Adrenal gland (tissue), 12 donors: Measurements from ENCODE around the gene ZNF740. TPM values are rescaled to one million over a fixed set of nuclear protein-coding genes. Genes with fewer than 3 reads are reported as not detected.

Source experiments
- DNase-seq, 7 donors: peaks; one replicate each; pipeline ENCODE4 v3.0.0-alpha.2; 2019 to 2020
- H3K27ac ChIP-seq, 5 donors: fragments of 200-600 bp; sonication (generic) in 4 of 5; 1 replicate in 3 of 5; 2 replicates in 2 of 5; pipeline versions ENCODE4 v1.5.1 to v1.8.0; 2016 to 2020; ENCODE audit warnings: mild to moderate bottlenecking in 1 of 5
- H3K27me3 ChIP-seq: fragments of 200-600 bp; 2 replicates; pipeline ENCODE4 v1.8.0; 2021
- H3K36me3 ChIP-seq, 2 donors: fragments of 200-600 bp; replicated peaks in 1 of 2; 1 replicate in 1 of 2; 2 replicates in 1 of 2; pipeline versions ENCODE4 v1.5.1 to v1.8.0; 2018 to 2022
- H3K4me1 ChIP-seq, 2 donors: fragments of 200-600 bp; replicated peaks in 1 of 2; 1 replicate in 1 of 2; 2 replicates in 1 of 2; pipeline versions ENCODE4 v1.5.1 to v1.8.0; 2018 to 2021
- H3K4me3 ChIP-seq, 4 donors: fragments of 200-600 bp; sonication (generic) in 3 of 4; one replicate each; pipeline ENCODE4 v1.5.1; 2016 to 2018
- H3K9me3 ChIP-seq, 3 donors: fragments of 200-600 bp; sonication (generic) in 1 of 3; replicated peaks in 1 of 3; 1 replicate in 2 of 3; 2 replicates in 1 of 3; pipeline versions ENCODE4 v1.5.1 to v1.8.0; 2016 to 2021
- POLR2A ChIP-seq, 2 donors: fragments of 450-650 bp; IDR thresholded peaks; one replicate each; pipeline ENCODE4 v1.6.1; 2017; ENCODE audit warnings: antibody characterized with exemption in 2 of 2, mild to moderate bottlenecking in 2 of 2, moderate library complexity in 1 of 2
- WGBS, 4 donors: extraction: QIAGEN DNeasy Blood & Tissue Kit in 2 of 4; methylation state at CpG; one replicate each; pipeline versions ENCODE4 v1.1.5 to v1.1.7; 2013 to 2017; 5-methylcytosine and 5-hydroxymethylcytosine counted together
- intact Hi-C, 2 donors: fragments of 100-400 bp; cut with DNase I; formaldehyde crosslinking; loops; one replicate each; pipeline versions ENCODE4 v1.14.1 to v1.15.0; 2022 to 2023
- polyA plus RNA-seq, 3 donors: library from polyadenylated mRNA; stranded (reverse); fragments of 200-250 nt in 2 of 3; fragments of 350-450 nt in 1 of 3; fragmentation: Illumina TruSeq in 1 of 3; extraction: RNeasy Lipid Tissue Mini Kit (QIAGEN cat#74804) in 1 of 3; gene quantifications; one replicate each; pipeline ENCODE4 v1.2.3, GENCODE V29; 2013 to 2014
- small RNA-seq, 2 donors: library from RNA; depleted of rRNA; stranded (forward); fragments of <200 nt; gene quantifications; one replicate each; pipeline ENCODE3, GENCODE V24; 2016
- total RNA-seq, 9 donors: library from RNA; depleted of rRNA in 4 of 9; stranded (reverse); fragments of >200 nt in 4 of 9; fragments of 120-200 nt in 1 of 9; fragmentation: NEBNext Ultra II Directional in 1 of 9; extraction: Animal tissue kit (Norgen Biotek cat#: 25700) in 1 of 9; gene quantifications; one replicate each; pipeline versions ENCODE4 v1.1.0 to v1.2.4, GENCODE V29; 2013 to 2023
- TF ChIP-seq, protein P1 (sequence below), 6 experiments: fragments of 450-650 bp in 4 of 6; fragments of 200-600 bp in 2 of 6; sonication (generic) in 1 of 6; IDR thresholded peaks; 1 replicate in 5 of 6; 2 replicates in 1 of 6; pipeline versions ENCODE4 v1.5.1 to v1.8.0; 2016 to 2021; ENCODE audit warnings: antibody characterized with exemption in 6 of 6, mild to moderate bottlenecking in 2 of 6, moderate library complexity in 1 of 6
- donor health status: healthy with polysubstance abuse.
- donor health status: Bipolar disorder and iron deficiency.
- donor health status: DM: yes; HTN: yes; CAD: no.
- donor health status: DM: no; HTN: no; CAD: no.
- donor health status: DM: no; HTN: no; CAD: no.
- donor health status: DM: yes; HTN: yes; CAD: no.

The ZNF740 gene
- total and polyA plus RNA-seq, 12 donors, result 6.6 to 61.0 (median 14.0) TPM

DNA sequence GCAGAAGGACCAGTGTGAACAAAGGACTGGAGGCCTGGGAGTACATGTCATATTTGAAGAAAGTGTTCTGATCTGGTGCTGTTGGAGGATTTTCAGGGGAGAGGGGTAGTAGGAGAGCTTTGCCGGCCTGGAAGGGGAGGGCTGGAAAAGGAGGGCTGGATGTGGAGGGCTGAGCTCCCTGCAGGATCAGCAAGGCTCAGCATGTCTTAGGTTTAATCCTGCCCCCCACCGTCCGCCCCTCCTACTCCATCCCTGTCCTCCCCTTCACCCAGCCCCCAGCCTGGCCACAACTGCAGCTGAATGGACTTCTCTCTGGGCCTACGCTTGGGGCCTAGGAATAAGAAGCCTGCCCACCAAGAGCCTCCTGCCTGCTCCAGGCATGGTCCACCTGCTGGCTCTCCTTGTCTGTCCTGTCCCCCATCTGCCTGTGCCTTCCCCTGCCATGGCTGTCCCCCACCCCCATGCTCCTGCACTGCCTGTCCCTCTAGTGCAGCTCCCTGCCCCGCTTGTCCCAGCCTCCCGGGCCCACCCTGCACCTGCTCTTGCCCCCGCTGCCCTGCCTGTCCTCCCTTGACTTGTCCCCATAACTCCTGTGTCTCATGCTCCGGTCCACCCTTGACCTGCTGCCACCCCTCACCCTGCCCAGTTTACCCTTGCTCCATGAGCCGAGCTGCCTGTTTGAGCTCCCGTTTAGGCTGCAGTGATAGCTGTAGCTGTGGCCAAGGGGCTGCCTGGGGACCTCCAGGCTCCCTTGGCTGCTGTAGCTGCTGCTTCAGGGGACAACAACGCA, 61.3 kb downstream of the ZNF740 start:
- WGBS, 4 donors, result 69 to 77% (median 75%) methylated on average over 8 to 11 of the region's 11 CpGs
- Histone ChIP-seq H3K36me3 (no peaks in the 10 kb centered on the region), H3K27ac (no peak overlapping the region), H3K9me3 (no peaks in the 10 kb centered on the region), H3K4me1 (no peaks in the 10 kb centered on the region), H3K4me3 (no peak overlapping the region), H3K27me3 (no peaks in the 10 kb centered on the region)
- intact Hi-C loops, result no loop called here
- DNase-seq, result no peak
- TF ChIP-seq POLR2A (IDR thresholded peaks at IDR 0.05), result no peak

DNA sequence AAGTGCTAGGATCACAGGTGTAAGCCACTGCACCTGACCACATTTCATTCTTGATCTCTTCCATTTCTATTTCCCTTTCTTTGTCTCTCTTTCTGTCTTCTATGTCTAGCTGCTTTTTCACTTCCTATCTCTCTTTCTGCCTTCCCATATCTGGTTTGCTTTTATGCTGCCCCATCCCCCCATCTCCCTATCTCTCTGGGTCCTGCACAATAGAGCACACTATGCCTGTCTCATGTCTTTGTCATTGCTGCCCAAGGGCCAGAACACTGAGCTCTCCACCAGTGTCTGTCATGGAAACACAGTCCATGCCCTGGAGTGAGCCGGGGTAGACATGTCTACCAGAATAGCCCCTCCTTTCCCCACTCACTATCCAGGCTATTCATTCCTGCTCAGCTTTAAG, 63.8 kb downstream of the ZNF740 start:
- WGBS, 4 donors, result 55 to 74% (median 66%) methylated on average over 1 of the region's 1 CpG

More for the DNA sequence above, 63.8 kb downstream of the ZNF740 start:
- no peaks in the 10 kb centered on the region for H3K27me3 ChIP-seq
- H3K36me3 ChIP-seq, result no peaks in the 10 kb centered on the region
- no peak for DNase-seq
- no peak overlapping the region for H3K4me3 ChIP-seq
- no peak for TF ChIP-seq POLR2A (IDR thresholded peaks at IDR 0.05)
- TF ChIP-seq, protein P1, sequence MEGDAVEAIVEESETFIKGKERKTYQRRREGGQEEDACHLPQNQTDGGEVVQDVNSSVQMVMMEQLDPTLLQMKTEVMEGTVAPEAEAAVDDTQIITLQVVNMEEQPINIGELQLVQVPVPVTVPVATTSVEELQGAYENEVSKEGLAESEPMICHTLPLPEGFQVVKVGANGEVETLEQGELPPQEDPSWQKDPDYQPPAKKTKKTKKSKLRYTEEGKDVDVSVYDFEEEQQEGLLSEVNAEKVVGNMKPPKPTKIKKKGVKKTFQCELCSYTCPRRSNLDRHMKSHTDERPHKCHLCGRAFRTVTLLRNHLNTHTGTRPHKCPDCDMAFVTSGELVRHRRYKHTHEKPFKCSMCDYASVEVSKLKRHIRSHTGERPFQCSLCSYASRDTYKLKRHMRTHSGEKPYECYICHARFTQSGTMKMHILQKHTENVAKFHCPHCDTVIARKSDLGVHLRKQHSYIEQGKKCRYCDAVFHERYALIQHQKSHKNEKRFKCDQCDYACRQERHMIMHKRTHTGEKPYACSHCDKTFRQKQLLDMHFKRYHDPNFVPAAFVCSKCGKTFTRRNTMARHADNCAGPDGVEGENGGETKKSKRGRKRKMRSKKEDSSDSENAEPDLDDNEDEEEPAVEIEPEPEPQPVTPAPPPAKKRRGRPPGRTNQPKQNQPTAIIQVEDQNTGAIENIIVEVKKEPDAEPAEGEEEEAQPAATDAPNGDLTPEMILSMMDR (IDR thresholded peaks at IDR 0.05), result no peak
- H3K9me3 ChIP-seq, result no peaks in the 10 kb centered on the region
- intact Hi-C loops, result no loop called here
- H3K27ac ChIP-seq, result no peak overlapping the region
- no peaks in the 10 kb centered on the region for H3K4me1 ChIP-seq

Small RNA genes within 50 kb of the gene (small RNA-seq; reads per million reads assigned to genes)
- 0 reads per million in 2 donors for gene HIGD1AP1
- gene RNU6-333P, result 0 reads per million in 2 donors

Other genes starting within 250 kb of the ZNF740 start
- gene KRT18, start 231.6 kb upstream of the ZNF740 start, total RNA-seq, result 100 to 1,000 TPM in 1 of 9 donors, 10 to 100 TPM in 8; 16.0 to 136 (median 36.3) TPM
- 100 to 1,000 TPM in 1 of 3 donors, 10 to 100 TPM in 2; 26.2 to 121 (median 43.9) TPM for gene KRT18, start 231.6 kb upstream of the ZNF740 start, polyA plus RNA-seq
- gene EIF4B, start 174.3 kb upstream of the ZNF740 start, total RNA-seq, result 100 to 1,000 TPM; 324 to 800 (median 571) TPM
- gene EIF4B, start 174.3 kb upstream of the ZNF740 start, polyA plus RNA-seq, result 100 to 1,000 TPM in 2 of 3 donors, 10 to 100 TPM in 1; 77.1 to 282 (median 138) TPM
- 100 to 1,000 TPM in 7 of 9 donors, 10 to 100 TPM in 2; 21.8 to 268 (median 171) TPM for gene TNS2, start 130.7 kb upstream of the ZNF740 start, total RNA-seq
- gene TNS2, start 130.7 kb upstream of the ZNF740 start, polyA plus RNA-seq, result 1,000 to 10,000 TPM in 1 of 3 donors, 100 to 1,000 TPM in 1, 10 to 100 TPM in 1; 36.8 to 1,019 (median 396) TPM
- gene SPRYD3, start 101.3 kb upstream of the ZNF740 start, total RNA-seq, result 10 to 100 TPM; 28.9 to 74.6 (median 45.0) TPM
- gene SPRYD3, start 101.3 kb upstream of the ZNF740 start, polyA plus RNA-seq, result 10 to 100 TPM; 16.4 to 52.8 (median 29.0) TPM
- 100 to 1,000 TPM in 6 of 9 donors, 10 to 100 TPM in 3; 12.9 to 559 (median 131) TPM for gene IGFBP6, start 83.1 kb upstream of the ZNF740 start, total RNA-seq
- gene IGFBP6, start 83.1 kb upstream of the ZNF740 start, polyA plus RNA-seq, result 100 to 1,000 TPM in 2 of 3 donors, 10 to 100 TPM in 1; 26.4 to 478 (median 337) TPM
- under 1 TPM in 1 of 9 donors, not detected in 8; 0.79 TPM for gene SOAT2, start 77.2 kb upstream of the ZNF740 start, total RNA-seq
- under 1 TPM in 2 of 3 donors, not detected in 1; 0.34 to 0.48 TPM for gene SOAT2, start 77.2 kb upstream of the ZNF740 start, polyA plus RNA-seq
- 10 to 100 TPM in 7 of 9 donors, 1 to 10 TPM in 2; 2.3 to 43.4 (median 19.8) TPM for gene CSAD, start 203 bp downstream of the ZNF740 start, total RNA-seq
- 100 to 1,000 TPM in 2 of 3 donors, 10 to 100 TPM in 1; 10.9 to 140 (median 100) TPM for gene CSAD, start 203 bp downstream of the ZNF740 start, polyA plus RNA-seq
- 1 to 10 TPM in 8 of 9 donors, under 1 TPM in 1; 0.33 to 7.4 (median 4.0) TPM for gene ITGB7, start 26.5 kb downstream of the ZNF740 start, total RNA-seq
- 1 to 10 TPM in 2 of 3 donors, under 1 TPM in 1; 0.95 to 4.0 (median 3.5) TPM for gene ITGB7, start 26.5 kb downstream of the ZNF740 start, polyA plus RNA-seq
- gene RARG, start 51.5 kb downstream of the ZNF740 start, total RNA-seq, result 10 to 100 TPM in 8 of 9 donors, 1 to 10 TPM in 1; 3.8 to 36.4 (median 23.9) TPM
- 10 to 100 TPM in 2 of 3 donors, 1 to 10 TPM in 1; 9.2 to 36.2 (median 25.8) TPM for gene RARG, start 51.5 kb downstream of the ZNF740 start, polyA plus RNA-seq
- 1 to 10 TPM in 6 of 9 donors, under 1 TPM in 3; 0.69 to 4.2 (median 1.4) TPM for gene ESPL1, start 87.6 kb downstream of the ZNF740 start, total RNA-seq
- gene ESPL1, start 87.6 kb downstream of the ZNF740 start, polyA plus RNA-seq, result under 1 TPM; 0.56 to 0.81 (median 0.79) TPM
- gene PFDN5, start 114.8 kb downstream of the ZNF740 start, total RNA-seq, result 100 to 1,000 TPM; 501 to 976 (median 694) TPM
- 1,000 to 10,000 TPM in 2 of 3 donors, 100 to 1,000 TPM in 1; 840 to 2,052 (median 2,012) TPM for gene PFDN5, start 114.8 kb downstream of the ZNF740 start, polyA plus RNA-seq
- 10 to 100 TPM; 56.8 to 94.9 (median 70.2) TPM for gene MYG1, start 119.0 kb downstream of the ZNF740 start, total RNA-seq
- 100 to 1,000 TPM in 2 of 3 donors, 10 to 100 TPM in 1; 45.9 to 240 (median 220) TPM for gene MYG1, start 119.0 kb downstream of the ZNF740 start, polyA plus RNA-seq
- 100 to 1,000 TPM in 2 of 9 donors, 10 to 100 TPM in 7; 50.1 to 108 (median 74.1) TPM for gene AAAS, start 140.9 kb downstream of the ZNF740 start, total RNA-seq
- 100 to 1,000 TPM in 2 of 3 donors, 10 to 100 TPM in 1; 59.2 to 210 (median 172) TPM for gene AAAS, start 140.9 kb downstream of the ZNF740 start, polyA plus RNA-seq
- gene SP7, start 155.6 kb downstream of the ZNF740 start, total RNA-seq, result not detected
- gene SP7, start 155.6 kb downstream of the ZNF740 start, polyA plus RNA-seq, result under 1 TPM in 1 of 3 donors, not detected in 2; 0.03 TPM
- 10 to 100 TPM; 34.9 to 90.0 (median 56.3) TPM for gene SP1, start 199.5 kb downstream of the ZNF740 start, total RNA-seq
- gene SP1, start 199.5 kb downstream of the ZNF740 start, polyA plus RNA-seq, result 10 to 100 TPM; 16.3 to 48.8 (median 18.3) TPM
- gene AMHR2, start 243.1 kb downstream of the ZNF740 start, total RNA-seq, result 100 to 1,000 TPM in 2 of 9 donors, 10 to 100 TPM in 7; 26.7 to 106 (median 79.8) TPM
- gene AMHR2, start 243.1 kb downstream of the ZNF740 start, polyA plus RNA-seq, result 10 to 100 TPM; 19.8 to 41.2 (median 26.6) TPM